SK-N-SH treated with all-trans-retinoic acid at 6 μM for 48 hours (cell line): Measurements from ENCODE around the gene MAB21L3.

Experiments used
- BACH2 ChIP-seq: fragments of 250-450 bp; sonication (Bioruptor Pico); IDR thresholded peaks from 2 replicates; pipeline ENCODE4 v1.9.0; 2021; ENCODE audit warnings: mild to moderate bottlenecking, borderline replicate concordance
- GLIS3 ChIP-seq: fragments of 250-450 bp; sonication (Bioruptor Pico); IDR thresholded peaks from 2 replicates; pipeline ENCODE4 v1.5.0; 2020; ENCODE audit warnings: mild to moderate bottlenecking, moderate library complexity
- OSR1 ChIP-seq: fragments of 250-450 bp; sonication (Bioruptor Pico); IDR thresholded peaks from 2 replicates; pipeline ENCODE4 v1.8.0; 2022; ENCODE audit warnings: moderate library complexity, mild to moderate bottlenecking, inconsistent platforms

DNA sequence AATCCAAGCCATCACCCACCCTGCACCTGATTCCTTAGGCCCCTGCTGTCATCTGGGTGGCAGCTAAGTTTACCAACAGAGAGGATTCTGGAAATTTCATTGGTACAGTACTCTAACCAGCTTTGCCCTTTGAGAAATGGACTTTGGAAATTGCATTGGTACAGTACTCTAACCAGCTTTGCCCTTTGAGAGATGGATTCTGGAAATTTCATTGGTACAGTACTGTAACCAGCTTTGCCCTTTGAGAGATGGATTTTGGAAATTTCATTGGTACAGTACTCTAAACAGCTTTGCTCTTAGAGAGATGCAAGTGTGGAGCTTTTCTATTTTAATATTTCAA, 42.5 kb downstream of the MAB21L3 start:
- TF ChIP-seq GLIS3 (CRISPR knock-in tag) = no peak
- no peak for TF ChIP-seq BACH2
- no peak for TF ChIP-seq OSR1 (CRISPR knock-in tag)
